CD4-positive, alpha-beta T cell treated with Interleukin-4 for 4 hours (primary cell): ENCODE measurements around the gene POMGNT2.

Source experiments
- DNase-seq: peaks from one replicate; pipeline ENCODE4 v3.0.0-alpha.2; 2020

POMGNT2 gene

GRCh38 chr3:43043071-43043766 is 62.7 kb downstream of the POMGNT2 start:
- DNase-seq: no peak

GRCh38 chr3:43041517-43041916 is 64.4 kb downstream of the POMGNT2 start:
- no peak for DNase-seq

GRCh38 chr3:43038010-43038409 is 67.9 kb downstream of the POMGNT2 start:
- DNase-seq: peak; percentile 40

GRCh38 chr3:43036621-43037423 is 69.1 kb downstream of the POMGNT2 start:
- peak; percentile 28 for DNase-seq

GRCh38 chr3:43035801-43036365 is 70.0 kb downstream of the POMGNT2 start:
- no peak for DNase-seq

GRCh38 chr3:43034911-43035310 is 71.0 kb downstream of the POMGNT2 start:
- DNase-seq: no peak

- no peak for DNase-seq
Measured at GRCh38 chr3:43034200-43034599, 71.7 kb downstream of the POMGNT2 start.

GRCh38 chr3:43032646-43033628 is 72.9 kb downstream of the POMGNT2 start:
- DNase-seq: no peak

GRCh38 chr3:43031889-43032545 is 73.9 kb downstream of the POMGNT2 start:
- DNase-seq: no peak

GRCh38 chr3:43031485-43031884 is 74.4 kb downstream of the POMGNT2 start:
- no peak for DNase-seq

- no peak for DNase-seq
Measured at GRCh38 chr3:43030162-43030935, 75.5 kb downstream of the POMGNT2 start.
